ENCODE results near the gene CDH23.

The CDH23 gene

GRCh38 chr10:71681977-71682376 is 285.3 kb downstream of the CDH23 start:
- TF ChIP-seq POLR2AphosphoS5 (IDR thresholded peaks at IDR 0.05; ENCODE audit: low read depth, low read length) (no peak), REST (IDR thresholded peaks at IDR 0.05; ENCODE audit: insufficient read depth in 1 of 2, low read depth in 2 of 2, low read length in 2 of 2) (no peak), SIN3A (IDR thresholded peaks at IDR 0.05; ENCODE audit: borderline replicate concordance, insufficient read depth, low read length) (no peak), FOXP2 (optimal IDR thresholded peaks at IDR 0.05; ENCODE audit: borderline replicate concordance, extremely low read depth, extremely low read length, insufficient read depth) (no peak), TAF1 (IDR thresholded peaks at IDR 0.05; ENCODE audit: borderline replicate concordance, insufficient read depth, low read length) (no peak)

- TF ChIP-seq FOXP2 (optimal IDR thresholded peaks at IDR 0.05; ENCODE audit: borderline replicate concordance, extremely low read depth, extremely low read length, insufficient read depth) (no peak), SIN3A (IDR thresholded peaks at IDR 0.05; ENCODE audit: borderline replicate concordance, insufficient read depth, low read length) (no peak), TAF1 (IDR thresholded peaks at IDR 0.05; ENCODE audit: borderline replicate concordance, insufficient read depth, low read length) (no peak), POLR2AphosphoS5 (IDR thresholded peaks at IDR 0.05; ENCODE audit: low read depth, low read length) (no peak), REST (IDR thresholded peaks at IDR 0.05; ENCODE audit: insufficient read depth in 1 of 2, low read depth in 2 of 2, low read length in 2 of 2) (no peak)
Measured at GRCh38 chr10:71683301-71683700, 286.6 kb downstream of the CDH23 start.

GRCh38 chr10:71684356-71685173 is 287.8 kb downstream of the CDH23 start:
- TF ChIP-seq POLR2AphosphoS5 (IDR thresholded peaks at IDR 0.05; ENCODE audit: low read depth, low read length): no peak
- no peak for TF ChIP-seq TAF1 (IDR thresholded peaks at IDR 0.05; ENCODE audit: borderline replicate concordance, insufficient read depth, low read length)
- no peak for TF ChIP-seq FOXP2 (optimal IDR thresholded peaks at IDR 0.05; ENCODE audit: borderline replicate concordance, extremely low read depth, extremely low read length, insufficient read depth)
- TF ChIP-seq REST (IDR thresholded peaks at IDR 0.05; ENCODE audit: insufficient read depth in 1 of 2, low read depth in 2 of 2, low read length in 2 of 2): no peak

- TF ChIP-seq SIN3A (IDR thresholded peaks at IDR 0.05; ENCODE audit: borderline replicate concordance, insufficient read depth, low read length) (no peak), REST (IDR thresholded peaks at IDR 0.05; ENCODE audit: insufficient read depth in 1 of 2, low read depth in 2 of 2, low read length in 2 of 2) (no peak), POLR2AphosphoS5 (IDR thresholded peaks at IDR 0.05; ENCODE audit: low read depth, low read length) (no peak), TAF1 (IDR thresholded peaks at IDR 0.05; ENCODE audit: borderline replicate concordance, insufficient read depth, low read length) (no peak), FOXP2 (optimal IDR thresholded peaks at IDR 0.05; ENCODE audit: borderline replicate concordance, extremely low read depth, extremely low read length, insufficient read depth) (no peak)
Measured at GRCh38 chr10:71685554-71686232, 289.0 kb downstream of the CDH23 start.
